H9 (cell line): ENCODE results near the gene HTR3A. TPM values are rescaled to one million over a fixed set of nuclear protein-coding genes. Genes with fewer than 3 reads are reported as not detected.
"Not testable (repeated sequence)": the region's sequence is repeated elsewhere in the genome, so short reads cannot be mapped to it uniquely, and the experiment has no call there.

Experiments
- DNase-seq: peaks from one replicate; pipeline ENCODE4 v3.0.0-alpha.2; 2017
- H2AFZ ChIP-seq: one replicate; pipeline ENCODE4 v1.6.1; 2013; ENCODE audit warnings: mild to moderate bottlenecking, low read length, control low read depth, moderate library complexity
- H2AK5ac ChIP-seq: 2 replicates; pipeline ENCODE4 v1.6.1; 2013; ENCODE audit warnings: low read length, control low read depth, mixed read lengths; ENCODE audit not compliant: insufficient read length
- H2BK120ac ChIP-seq: one replicate; pipeline ENCODE4 v1.6.1; 2013; ENCODE audit warnings: low read depth, mild to moderate bottlenecking, low read length, control low read depth, inconsistent platforms; ENCODE audit not compliant: poor library complexity, severe bottlenecking
- H2BK12ac ChIP-seq: 2 replicates; pipeline ENCODE4 v1.6.1; 2013; ENCODE audit warnings: low read length, control low read depth, mixed read lengths, low read depth; ENCODE audit not compliant: insufficient read length
- H2BK15ac ChIP-seq: 2 replicates; pipeline ENCODE4 v1.6.1; 2013; ENCODE audit warnings: low read depth, low read length, control low read depth
- H2BK20ac ChIP-seq: one replicate; pipeline ENCODE4 v1.6.1; 2013; ENCODE audit warnings: low read depth, mild to moderate bottlenecking, low read length, control low read depth, inconsistent platforms; ENCODE audit not compliant: poor library complexity, severe bottlenecking
- H2BK5ac ChIP-seq: 2 replicates; pipeline ENCODE4 v1.6.1; 2013; ENCODE audit warnings: low read length, control low read depth, mixed read lengths; ENCODE audit not compliant: insufficient read length
- H3K14ac ChIP-seq: 2 replicates; pipeline ENCODE4 v1.6.1; 2013; ENCODE audit warnings: low read length, control low read depth; ENCODE audit not compliant: insufficient read depth
- H3K18ac ChIP-seq: 2 replicates; pipeline ENCODE4 v1.6.1; 2013; ENCODE audit warnings: low read depth, mild to moderate bottlenecking, mixed read lengths, low read length, control low read depth; ENCODE audit not compliant: insufficient read length
- H3K23ac ChIP-seq: 2 replicates; pipeline ENCODE4 v1.6.1; 2013; ENCODE audit warnings: low read length, control low read depth, mixed read lengths, low read depth; ENCODE audit not compliant: insufficient read length
- H3K23me2 ChIP-seq: 2 replicates; pipeline ENCODE4 v1.6.1; 2013; ENCODE audit warnings: low read depth, mild to moderate bottlenecking, mixed read lengths, low read length, control low read depth; ENCODE audit not compliant: insufficient read length, poor library complexity, severe bottlenecking
- H3K27ac ChIP-seq: 2 replicates; pipeline ENCODE4 v1.5.1; 2013; ENCODE audit warnings: low read length, control low read depth, mixed read lengths, low read depth; ENCODE audit not compliant: insufficient read length
- H3K27me3 ChIP-seq: 2 replicates; pipeline ENCODE4 v1.6.1; 2013; ENCODE audit warnings: low read length, control low read depth, inconsistent platforms; ENCODE audit not compliant: insufficient read depth
- H3K4ac ChIP-seq: 2 replicates; pipeline ENCODE4 v1.6.1; 2013; ENCODE audit warnings: low read depth, mild to moderate bottlenecking, control low read depth, inconsistent platforms, low read length, moderate library complexity
- H3K4me1 ChIP-seq: 2 replicates; pipeline ENCODE4 v1.6.1; 2013; ENCODE audit warnings: low read length, control low read depth, inconsistent platforms; ENCODE audit not compliant: insufficient read depth
- H3K4me2 ChIP-seq: 2 replicates; pipeline ENCODE4 v1.6.1; 2013; ENCODE audit warnings: low read length, control low read depth, mixed read lengths; ENCODE audit not compliant: insufficient read length, insufficient read depth
- H3K56ac ChIP-seq: 2 replicates; pipeline ENCODE4 v1.6.1; 2013; ENCODE audit warnings: low read depth, mild to moderate bottlenecking, mixed read lengths, low read length, control low read depth; ENCODE audit not compliant: insufficient read length
- H3K79me1 ChIP-seq: 2 replicates; pipeline ENCODE4 v1.6.1; 2013; ENCODE audit warnings: low read depth, mild to moderate bottlenecking, moderate library complexity, low read length, control low read depth, inconsistent platforms; ENCODE audit not compliant: insufficient read depth, poor library complexity, severe bottlenecking
- H3K79me2 ChIP-seq: 2 replicates; pipeline ENCODE4 v1.6.1; 2013; ENCODE audit warnings: low read length, control low read depth, inconsistent platforms; ENCODE audit not compliant: insufficient read depth
- H3K9ac ChIP-seq: 2 replicates; pipeline ENCODE4 v1.6.1; 2013; ENCODE audit warnings: low read length, control low read depth, mixed read lengths; ENCODE audit not compliant: insufficient read length; ENCODE audit errors: extremely low read depth
- H3K9me3 ChIP-seq: one replicate; pipeline ENCODE4 v1.6.1; 2013; ENCODE audit warnings: low read depth, low read length, inconsistent platforms; ENCODE audit not compliant: control insufficient read depth
- H3T11ph ChIP-seq: one replicate; pipeline ENCODE4 v1.6.1; 2013; ENCODE audit warnings: mild to moderate bottlenecking, low read length, control low read depth, inconsistent platforms
- H4K20me1 ChIP-seq: one replicate; pipeline ENCODE4 v1.6.1; 2013; ENCODE audit not compliant: control insufficient read depth, insufficient read length, insufficient read depth
- H4K5ac ChIP-seq: 2 replicates; pipeline ENCODE4 v1.6.1; 2013; ENCODE audit warnings: low read depth, mild to moderate bottlenecking, mixed read lengths, low read length, control low read depth; ENCODE audit not compliant: insufficient read length
- H4K8ac ChIP-seq: replicated peaks from 2 replicates; pipeline ENCODE4 v1.6.1; 2013; ENCODE audit warnings: low read length, control low read depth, mixed read lengths, low read depth; ENCODE audit not compliant: insufficient read length
- H4K91ac ChIP-seq: 2 replicates; pipeline ENCODE4 v1.6.1; 2013; ENCODE audit warnings: low read depth, mild to moderate bottlenecking, moderate library complexity, mixed read lengths, low read length, control low read depth; ENCODE audit not compliant: insufficient read length
- H3K27ac Mint-ChIP-seq, 3 experiments: 2 replicates in 2 of 3; 3 replicates in 1 of 3; pipeline ENCODE4 v1.8.0; 2020 to 2021; ENCODE audit warnings: mixed read lengths in 3 of 3, mild to moderate bottlenecking in 1 of 3, moderate library complexity in 1 of 3
- H3K27me3 Mint-ChIP-seq: 2 replicates; pipeline ENCODE4 v1.8.0; 2021; ENCODE audit warnings: low read depth, mild to moderate bottlenecking, moderate library complexity, mixed read lengths
- H3K36me3 Mint-ChIP-seq, 3 experiments: 2 replicates in 2 of 3; 3 replicates in 1 of 3; pipeline ENCODE4 v1.8.0; 2020 to 2021; ENCODE audit warnings: low read depth in 3 of 3, mixed read lengths in 3 of 3; ENCODE audit not compliant: insufficient read depth in 1 of 3
- H3K4me1 Mint-ChIP-seq, 2 experiments: 2 replicates each; pipeline ENCODE4 v1.8.0; 2020; ENCODE audit warnings: mixed read lengths in 2 of 2
- H3K4me3 Mint-ChIP-seq, 2 experiments: 2 replicates in 1 of 2; 3 replicates in 1 of 2; pipeline ENCODE4 v1.8.0; 2020 to 2021; ENCODE audit warnings: mild to moderate bottlenecking in 2 of 2, mixed read lengths in 2 of 2, moderate library complexity in 1 of 2
- H3K9me3 Mint-ChIP-seq, 2 experiments: 2 replicates in 1 of 2; 3 replicates in 1 of 2; pipeline ENCODE4 v1.8.0; 2020; ENCODE audit warnings: mild to moderate bottlenecking in 2 of 2, mixed read lengths in 2 of 2, moderate library complexity in 1 of 2
- WGBS: extraction: QIAGEN DNeasy Blood & Tissue Kit; methylation state at CpG from one replicate; pipeline ENCODE4 v1.1.7; 2013; ENCODE audit warnings: missing lambda C conversion rate, low lambda C conversion rate, mixed read lengths; ENCODE audit not compliant: insufficient read length; ENCODE audit errors: extremely low coverage; 5-methylcytosine and 5-hydroxymethylcytosine counted together
- total RNA-seq: library from RNA; stranded (reverse); gene quantifications from 2 replicates; pipeline ENCODE4 v1.2.1, GENCODE V29; 2021
- TF ChIP-seq, protein P1 (sequence below): fragments of 200-600 bp; sonication (generic); conservative IDR thresholded peaks from 3 replicates; pipeline ENCODE4 v1.8.0; 2021; ENCODE audit warnings: antibody characterized with exemption, mild to moderate bottlenecking

The HTR3A gene
- total RNA-seq, 1 experiment from 2014 or later: 4.1 TPM

DNA sequence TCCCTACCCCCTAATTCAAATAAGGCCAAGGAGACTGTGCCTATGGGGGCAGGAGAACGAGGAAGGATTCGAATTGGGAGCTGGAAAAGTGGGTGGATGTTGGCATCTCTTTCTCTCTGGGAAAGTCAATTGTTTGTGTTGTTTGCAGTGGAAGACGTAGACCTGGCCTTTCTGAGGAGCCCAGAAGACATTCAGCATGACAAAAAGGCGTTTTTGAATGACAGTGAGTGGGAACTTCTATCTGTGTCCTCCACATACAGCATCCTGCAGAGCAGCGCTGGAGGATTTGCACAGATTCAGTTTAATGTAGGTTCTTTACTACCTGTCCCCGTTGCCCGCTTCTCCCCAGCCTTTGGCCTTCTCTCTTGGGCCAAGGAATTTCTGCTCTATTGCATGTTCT lies 42.1 kb upstream of the HTR3A start:
- Histone ChIP-seq H3K18ac (no peak overlapping the region), H3K4ac (no peak overlapping the region), H3K23ac (no peak overlapping the region), H3K79me2 (no peaks in the 10 kb centered on the region), H2BK120ac (no peak overlapping the region), H3K56ac (no peak overlapping the region), H4K5ac (no peak overlapping the region), H3K9me3 (no peaks in the 10 kb centered on the region), H3K9ac (no peak overlapping the region), H3K4me2 (no peak overlapping the region), H3K27ac (no peak overlapping the region), H2BK5ac (no peak overlapping the region), H3K27me3 (no peaks in the 10 kb centered on the region), H3K79me1 (no peaks in the 10 kb centered on the region), H3T11ph (no peak overlapping the region), H2BK15ac (no peak overlapping the region), H2AK5ac (no peak overlapping the region), H3K23me2 (no peaks in the 10 kb centered on the region), H2BK12ac (no peak overlapping the region), H2BK20ac (no peak overlapping the region), H4K20me1 (no peaks in the 10 kb centered on the region), H2AFZ (no peak overlapping the region), H3K14ac (no peak overlapping the region), H4K8ac (no peak overlapping the region), H3K4me1 (peaks cover 6% of the 10 kb centered on the region), H4K91ac (no peak overlapping the region)
- no CpG with 5 or more reads among the region's 7 CpGs for WGBS
- peaks cover 3% of the 10 kb centered on the region; the same call in 1 of the 2 replicates for H3K27me3 Mint-ChIP-seq
- H3K4me3 Mint-ChIP-seq: no peak overlapping the region; a peak in 1 of 5 replicates
- TF ChIP-seq, protein P1, sequence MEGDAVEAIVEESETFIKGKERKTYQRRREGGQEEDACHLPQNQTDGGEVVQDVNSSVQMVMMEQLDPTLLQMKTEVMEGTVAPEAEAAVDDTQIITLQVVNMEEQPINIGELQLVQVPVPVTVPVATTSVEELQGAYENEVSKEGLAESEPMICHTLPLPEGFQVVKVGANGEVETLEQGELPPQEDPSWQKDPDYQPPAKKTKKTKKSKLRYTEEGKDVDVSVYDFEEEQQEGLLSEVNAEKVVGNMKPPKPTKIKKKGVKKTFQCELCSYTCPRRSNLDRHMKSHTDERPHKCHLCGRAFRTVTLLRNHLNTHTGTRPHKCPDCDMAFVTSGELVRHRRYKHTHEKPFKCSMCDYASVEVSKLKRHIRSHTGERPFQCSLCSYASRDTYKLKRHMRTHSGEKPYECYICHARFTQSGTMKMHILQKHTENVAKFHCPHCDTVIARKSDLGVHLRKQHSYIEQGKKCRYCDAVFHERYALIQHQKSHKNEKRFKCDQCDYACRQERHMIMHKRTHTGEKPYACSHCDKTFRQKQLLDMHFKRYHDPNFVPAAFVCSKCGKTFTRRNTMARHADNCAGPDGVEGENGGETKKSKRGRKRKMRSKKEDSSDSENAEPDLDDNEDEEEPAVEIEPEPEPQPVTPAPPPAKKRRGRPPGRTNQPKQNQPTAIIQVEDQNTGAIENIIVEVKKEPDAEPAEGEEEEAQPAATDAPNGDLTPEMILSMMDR: no peak
- peaks cover 0 to 5% (median 4%) of the 10 kb centered on the region in 3 experiments; a peak in 3 of 7 replicates for H3K36me3 Mint-ChIP-seq
- H3K4me1 Mint-ChIP-seq: peaks cover 36 to 41% of the 10 kb centered on the region in 2 experiments
- H3K27ac Mint-ChIP-seq: peak overlapping the region in 2 of 3 experiments; percentile 40 to 63; a peak in 4 of 7 replicates
- peak; percentile 49 for DNase-seq
- peaks cover 0 to 3% of the 10 kb centered on the region in 2 experiments; a peak in 1 of 5 replicates for H3K9me3 Mint-ChIP-seq

DNA sequence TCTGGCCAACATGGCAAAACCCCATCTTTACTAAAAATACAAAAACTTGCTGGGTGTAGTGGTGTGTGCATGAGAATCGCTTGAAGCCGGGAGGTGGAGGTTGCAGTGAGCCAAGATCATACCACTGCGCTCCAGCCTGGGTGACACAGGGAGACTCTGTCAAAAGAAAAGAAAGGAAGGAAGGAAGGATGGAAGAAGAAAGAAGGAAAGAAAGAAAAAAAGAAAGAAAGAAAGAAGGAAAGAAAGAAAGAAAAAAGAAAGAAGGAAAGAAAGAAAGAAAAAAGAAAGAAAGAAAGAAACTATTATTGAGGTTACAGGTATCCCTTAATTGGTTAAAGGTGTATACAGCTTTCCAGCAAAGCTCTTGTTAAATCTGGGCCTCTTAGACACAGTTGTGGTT lies 40.7 kb upstream of the HTR3A start:
- not testable (repeated sequence) for H2BK5ac ChIP-seq, H3K18ac ChIP-seq, H3K4me2 ChIP-seq, H3K27me3 ChIP-seq, H4K8ac ChIP-seq, H3K79me1 ChIP-seq, H3K23me2 ChIP-seq, H4K20me1 ChIP-seq, H2BK120ac ChIP-seq, H3K56ac ChIP-seq, H3K4me3 Mint-ChIP-seq, H3K9ac ChIP-seq, H3K36me3 Mint-ChIP-seq, DNase-seq, H4K5ac ChIP-seq, H2AK5ac ChIP-seq, H2AFZ ChIP-seq, H2BK15ac ChIP-seq, H3K27ac ChIP-seq, H2BK12ac ChIP-seq, H3K4me1 ChIP-seq, H3K79me2 ChIP-seq, H3T11ph ChIP-seq, H2BK20ac ChIP-seq, H3K23ac ChIP-seq, H3K9me3 Mint-ChIP-seq, H4K91ac ChIP-seq, H3K14ac ChIP-seq, H3K4ac ChIP-seq, H3K9me3 ChIP-seq, H3K27me3 Mint-ChIP-seq
- Mint-ChIP-seq H3K27ac (0 out of 7 replicates have a peak overlapping the region, but pooled peaks of 1 of the 3 experiments have one; percentile 38), H3K4me1 (peaks cover 36 to 41% of the 10 kb centered on the region in 2 experiments)
- no CpG with 5 or more reads among the region's 3 CpGs for WGBS
